ENCODE measurements around the gene COX5B. TPM values are rescaled to one million over a fixed set of nuclear protein-coding genes. Genes with fewer than 3 reads are reported as not detected.

Gene COX5B
- total RNA-seq, 4 donors from 2014 or later, result 464 to 811 (median 612) TPM

DNA sequence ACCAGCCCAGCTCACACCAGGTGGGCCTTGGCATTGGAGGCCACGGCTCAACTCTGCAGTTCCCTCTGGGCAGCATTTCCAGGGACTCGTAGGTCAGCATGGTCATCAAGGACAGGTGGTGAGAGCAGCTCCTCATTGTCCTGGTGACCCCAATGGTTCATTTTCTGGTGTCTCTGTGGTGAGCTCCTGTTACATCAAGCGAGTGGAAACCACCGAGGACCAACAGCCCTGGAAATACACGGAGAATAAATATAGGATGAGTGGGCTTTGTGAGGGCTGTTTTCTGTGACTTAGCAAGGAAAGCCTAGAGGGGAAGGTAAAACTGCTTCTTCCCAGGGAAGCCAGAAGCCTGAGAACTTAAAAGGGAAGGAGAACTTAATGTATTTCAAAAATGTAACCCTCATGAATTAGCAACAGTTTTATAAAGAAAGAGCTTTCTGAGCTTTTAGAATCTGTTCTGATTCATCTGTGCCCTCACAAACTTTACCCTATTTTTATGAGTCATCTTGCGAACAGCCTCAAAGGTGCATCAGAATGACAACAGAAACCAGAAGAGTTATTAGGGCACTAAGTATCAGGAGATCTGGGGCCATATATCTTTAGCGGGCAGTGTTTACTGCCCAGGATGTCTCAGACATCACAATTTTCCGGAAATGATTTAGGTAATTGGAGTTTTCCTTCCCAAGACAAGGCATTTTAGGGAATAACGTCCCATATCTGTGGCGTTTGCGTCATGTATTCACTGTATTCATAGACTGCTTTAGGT lies 42.4 kb downstream of the COX5B start:
- Histone ChIP-seq H3K4me3 (no peak overlapping the region), H3K36me3 (no peaks in the 10 kb centered on the region), H3K4me1 (no peaks in the 10 kb centered on the region), H3K9me3 (no peaks in the 10 kb centered on the region), H3K27me3 (no peaks in the 10 kb centered on the region), H3K27ac (no peak overlapping the region)
- intact Hi-C loops (cut with DNase I; ENCODE audit: low total_unique reads) (no loop called here), in situ Hi-C loops (cut with MboI; ENCODE audit: low pct_ligation_motif_present in 1 of 4, low pct_unique_long_range_greater_than_20kb in 1 of 4, low sequenced_read_pairs in 3 of 4) (no loop called here)
- WGBS, 2 donors (ENCODE audit: low coverage in 1 of 2), result 75 to 82% methylated on average over 8 to 9 of the region's 11 CpGs
- DNase-seq, result no peak
- no peak for TF ChIP-seq POLR2A (IDR thresholded peaks at IDR 0.05)
- TF ChIP-seq CTCF (IDR thresholded peaks at IDR 0.05), result no peak

DNA sequence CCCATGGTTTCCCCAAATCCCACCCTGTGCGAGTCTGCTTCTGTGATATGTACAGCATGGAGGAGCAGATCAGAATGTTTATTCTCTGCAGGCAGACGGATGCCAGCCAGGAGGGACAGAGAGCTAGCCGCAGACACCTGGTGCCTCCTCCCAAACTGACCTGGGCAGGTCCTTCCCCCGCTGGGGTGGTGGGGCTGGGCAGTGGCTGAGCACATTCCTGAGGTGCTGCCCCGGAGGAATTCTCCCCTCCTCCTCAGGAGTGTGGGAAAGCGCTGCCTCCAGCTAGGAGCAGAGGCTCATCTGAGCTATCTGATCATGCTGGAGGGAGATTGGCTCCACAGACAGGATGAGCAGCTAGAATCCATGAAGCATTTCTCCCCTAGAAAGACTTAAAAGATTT lies 45.3 kb downstream of the COX5B start:
- 72% methylated on average over 4 of the region's 6 CpGs; no CpG with 5 or more reads in 1 of the 2 donors for WGBS, 2 donors (ENCODE audit: low coverage in 1 of 2)
- H3K4me3 ChIP-seq, result no peak overlapping the region
- no peak overlapping the region for H3K27ac ChIP-seq
- TF ChIP-seq POLR2A (IDR thresholded peaks at IDR 0.05) (no peak), CTCF (IDR thresholded peaks at IDR 0.05) (no peak), POLR2AphosphoS5 (IDR thresholded peaks at IDR 0.05) (no peak), EP300 (IDR thresholded peaks at IDR 0.05; ENCODE audit: low read depth) (no peak)
- H3K4me1 ChIP-seq, result no peaks in the 10 kb centered on the region
- no peaks in the 10 kb centered on the region for H3K36me3 ChIP-seq
- H3K9me3 ChIP-seq, result no peaks in the 10 kb centered on the region
- in situ Hi-C loops (cut with MboI; ENCODE audit: low pct_ligation_motif_present in 1 of 4, low pct_unique_long_range_greater_than_20kb in 1 of 4, low sequenced_read_pairs in 3 of 4) (loop anchor here in 2 of 4 donors (10.0 kb wide), 1 partner anchor 96 kb away; no protein-coding TSS in a partner anchor), intact Hi-C loops (cut with DNase I; ENCODE audit: low total_unique reads) (no loop called here)
- DNase-seq, result no peak
- no peaks in the 10 kb centered on the region for H3K27me3 ChIP-seq

- intact Hi-C loops (cut with DNase I; ENCODE audit: low total_unique reads) (no loop called here), in situ Hi-C loops (cut with MboI; ENCODE audit: low pct_ligation_motif_present in 1 of 4, low pct_unique_long_range_greater_than_20kb in 1 of 4, low sequenced_read_pairs in 3 of 4) (loop anchor here in 2 of 4 donors (10.0 kb wide), 1 partner anchor 99 kb away; no protein-coding TSS in a partner anchor)
- H3K27me3 ChIP-seq, result no peaks in the 10 kb centered on the region
- H3K36me3 ChIP-seq, result no peaks in the 10 kb centered on the region
- DNase-seq, result no peak
- TF ChIP-seq POLR2AphosphoS5 (IDR thresholded peaks at IDR 0.05) (no peak), CTCF (IDR thresholded peaks at IDR 0.05) (no peak)
- H3K4me1 ChIP-seq, result peaks cover 0 to 5% (median 0%) of the 10 kb centered on the region in 4 donors
- H3K9me3 ChIP-seq, result no peaks in the 10 kb centered on the region
- H3K27ac ChIP-seq, result no peak overlapping the region
- no peak overlapping the region for H3K4me3 ChIP-seq
Observed at GRCh38 chr2:97693476-97693875, 47.6 kb downstream of the COX5B start.

DNA sequence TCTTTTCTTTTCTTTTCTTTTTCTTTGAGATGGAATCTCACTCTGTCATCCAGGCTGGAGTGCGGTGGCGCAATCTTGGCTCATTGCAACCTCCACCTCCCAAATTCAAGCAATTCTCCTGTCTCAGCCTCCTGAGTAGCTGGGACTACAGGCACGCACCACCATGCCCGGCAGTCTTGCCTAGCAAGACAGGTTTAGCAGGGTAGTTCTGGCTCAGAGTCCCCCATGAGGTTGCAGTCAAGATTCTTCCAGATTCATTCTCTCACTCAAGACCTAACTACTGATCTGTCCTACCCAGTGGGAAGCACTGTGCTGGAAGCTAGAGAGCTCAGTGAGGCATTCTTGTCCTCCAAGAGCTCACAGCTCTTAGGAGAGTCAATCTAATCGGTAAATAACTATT lies 49.9 kb downstream of the COX5B start:
- in situ Hi-C loops (cut with MboI; ENCODE audit: low pct_ligation_motif_present in 1 of 4, low pct_unique_long_range_greater_than_20kb in 1 of 4, low sequenced_read_pairs in 3 of 4), result loop anchor here in 2 of 4 donors (10.0 kb wide), 1 partner anchor 101 kb away; no protein-coding TSS in a partner anchor
- H3K4me1 ChIP-seq, result peaks cover 0 to 5% (median 0%) of the 10 kb centered on the region in 4 donors
- H3K36me3 ChIP-seq, result no peaks in the 10 kb centered on the region
- H3K4me3 ChIP-seq, result no peak overlapping the region
- H3K27ac ChIP-seq, result no peak overlapping the region
- intact Hi-C loops (cut with DNase I; ENCODE audit: low total_unique reads), result no loop called here
- no peak for DNase-seq
- TF ChIP-seq POLR2AphosphoS5 (IDR thresholded peaks at IDR 0.05) (no peak), POLR2A (IDR thresholded peaks at IDR 0.05) (no peak), EP300 (IDR thresholded peaks at IDR 0.05; ENCODE audit: low read depth) (no peak), CTCF (IDR thresholded peaks at IDR 0.05) (no peak)
- no peaks in the 10 kb centered on the region for H3K27me3 ChIP-seq
- WGBS, 2 donors (ENCODE audit: low coverage in 1 of 2), result 91% methylated on average over 4 to 5 of the region's 5 CpGs
- no peaks in the 10 kb centered on the region for H3K9me3 ChIP-seq
